Stimulated activated naive CD8-positive, alpha-beta T cell treated with anti-CD3 and anti-CD28 coated beads, Interleukin-15, Interleukin-2, amounts not matched to agents 100 ng/mL and 50 ng/mL, for 24 hours (primary cell): Measurements from ENCODE around the gene CD109.
"Not testable (repeated sequence)": the region's sequence is repeated elsewhere in the genome, so short reads cannot be mapped to it uniquely, and the experiment has no call there.

ENCODE experiments used
- H3K27ac Mint-ChIP-seq: one replicate; pipeline ENCODE4 v1.8.0; 2021; ENCODE audit warnings: mild to moderate bottlenecking, mixed read lengths
- H3K27me3 Mint-ChIP-seq: one replicate; pipeline ENCODE4 v1.8.0; 2021; ENCODE audit warnings: mixed read lengths
- H3K36me3 Mint-ChIP-seq: one replicate; pipeline ENCODE4 v1.8.0; 2021; ENCODE audit warnings: low read depth, mixed read lengths
- H3K4me1 Mint-ChIP-seq: one replicate; pipeline ENCODE4 v1.8.0; 2021; ENCODE audit warnings: low read depth, mixed read lengths
- H3K4me3 Mint-ChIP-seq: one replicate; pipeline ENCODE4 v1.8.0; 2021; ENCODE audit warnings: mild to moderate bottlenecking, mixed read lengths
- H3K9me3 Mint-ChIP-seq: one replicate; pipeline ENCODE4 v1.8.0; 2021; ENCODE audit warnings: mixed read lengths

The CD109 gene

GRCh38 chr6:73774311-73774774 is 78.3 kb downstream of the CD109 start:
- H3K9me3 Mint-ChIP-seq = no peaks in the 10 kb centered on the region
- no peaks in the 10 kb centered on the region for H3K4me1 Mint-ChIP-seq
- H3K4me3 Mint-ChIP-seq = no peak overlapping the region
- no peaks in the 10 kb centered on the region for H3K27me3 Mint-ChIP-seq
- no peaks in the 10 kb centered on the region for H3K36me3 Mint-ChIP-seq
- H3K27ac Mint-ChIP-seq = no peak overlapping the region

DNA sequence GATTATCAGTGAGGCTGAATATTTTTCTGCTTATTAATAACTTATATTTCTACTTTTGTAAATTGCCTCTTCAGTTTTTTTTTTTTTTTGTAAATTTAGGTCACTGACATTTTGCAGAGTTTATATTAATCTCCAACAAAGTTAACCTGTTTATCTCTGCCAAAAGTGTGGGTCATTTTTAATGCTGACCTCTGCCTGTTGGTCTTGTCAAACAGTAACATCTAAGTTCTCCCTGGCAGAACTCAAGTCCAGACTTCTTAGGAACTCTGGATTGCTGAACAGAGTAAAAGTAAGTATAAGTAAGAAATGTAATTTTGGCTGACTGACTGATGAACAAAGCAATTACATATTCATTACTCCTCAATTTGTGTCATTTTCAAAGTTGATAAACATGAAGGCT is 83.9 kb downstream of the CD109 start:
- peaks cover 4% of the 10 kb centered on the region for H3K36me3 Mint-ChIP-seq
- no peak overlapping the region for H3K4me3 Mint-ChIP-seq
- H3K27me3 Mint-ChIP-seq = no peaks in the 10 kb centered on the region
- H3K4me1 Mint-ChIP-seq = no peaks in the 10 kb centered on the region
- H3K9me3 Mint-ChIP-seq = no peaks in the 10 kb centered on the region
- no peak overlapping the region for H3K27ac Mint-ChIP-seq

- Mint-ChIP-seq H3K4me3 (no peak overlapping the region), H3K36me3 (peaks cover 21% of the 10 kb centered on the region), H3K27me3 (peaks cover 3% of the 10 kb centered on the region), H3K4me1 (no peaks in the 10 kb centered on the region), H3K27ac (no peak overlapping the region), H3K9me3 (no peaks in the 10 kb centered on the region)
Measured at GRCh38 chr6:73782911-73783310, 86.9 kb downstream of the CD109 start.

DNA sequence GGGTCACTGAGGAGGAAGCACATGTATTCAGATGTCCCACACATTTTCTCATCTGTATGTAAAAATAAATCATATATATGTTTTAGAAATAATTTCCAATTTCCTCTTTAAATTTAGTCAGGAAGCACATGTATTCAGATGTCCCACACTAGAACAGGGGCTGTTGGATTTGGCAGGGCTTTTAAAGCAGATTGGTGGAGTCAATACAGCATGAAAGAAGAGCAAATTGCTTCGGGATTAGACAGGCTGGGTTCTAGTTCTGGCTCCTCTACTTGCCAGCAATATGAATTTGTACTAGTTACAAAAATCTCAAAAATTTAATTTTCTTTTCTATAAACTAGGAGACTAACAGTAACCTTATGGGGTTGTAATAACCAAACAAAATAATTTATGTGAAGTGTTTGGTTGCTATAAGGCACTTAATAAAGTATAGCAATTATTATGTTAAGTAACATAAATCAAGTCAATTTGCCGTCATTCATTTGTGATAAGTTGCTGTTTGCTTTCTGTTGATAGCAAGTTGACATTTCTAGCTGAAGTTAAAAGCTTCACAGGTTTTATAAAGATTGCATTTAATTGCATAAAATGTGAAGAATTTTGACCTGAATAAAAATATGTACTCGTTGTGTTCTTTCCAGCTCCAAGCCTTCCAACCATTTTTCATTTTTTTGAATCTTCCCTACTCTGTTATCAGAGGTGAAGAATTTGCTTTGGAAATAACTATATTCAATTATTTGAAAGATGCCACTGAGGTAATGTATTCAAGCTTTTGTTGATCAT is 88.9 kb downstream of the CD109 start:
- Mint-ChIP-seq H3K36me3 (peaks cover 30% of the 10 kb centered on the region), H3K27ac (no peak overlapping the region), H3K27me3 (peaks cover 3% of the 10 kb centered on the region), H3K9me3 (no peaks in the 10 kb centered on the region), H3K4me3 (no peak overlapping the region), H3K4me1 (peaks cover 9% of the 10 kb centered on the region)

DNA sequence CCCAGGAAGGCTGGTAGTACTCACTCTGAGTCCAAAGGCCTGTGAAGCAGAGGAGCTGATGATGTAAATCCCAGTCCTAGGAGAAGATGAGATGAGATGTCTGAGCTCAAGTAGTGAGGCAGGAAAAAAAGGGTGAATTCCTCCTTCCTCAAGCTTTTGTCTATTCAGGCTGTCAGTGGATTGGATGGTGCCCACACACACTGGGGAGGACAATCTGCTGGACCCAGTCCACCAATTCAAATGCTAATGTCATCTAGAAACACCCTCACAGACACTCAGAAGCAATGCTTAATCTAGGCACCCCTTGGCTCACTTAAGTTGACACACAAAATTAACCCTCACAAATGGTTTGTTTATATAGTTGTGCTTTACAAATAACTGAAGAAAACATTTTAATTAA is 94.6 kb downstream of the CD109 start:
- H3K9me3 Mint-ChIP-seq = no peaks in the 10 kb centered on the region
- H3K36me3 Mint-ChIP-seq = peaks cover 23% of the 10 kb centered on the region
- no peak overlapping the region for H3K4me3 Mint-ChIP-seq
- H3K27ac Mint-ChIP-seq = no peak overlapping the region
- peaks cover 9% of the 10 kb centered on the region for H3K4me1 Mint-ChIP-seq
- H3K27me3 Mint-ChIP-seq = peaks cover under 1% of the 10 kb centered on the region

DNA sequence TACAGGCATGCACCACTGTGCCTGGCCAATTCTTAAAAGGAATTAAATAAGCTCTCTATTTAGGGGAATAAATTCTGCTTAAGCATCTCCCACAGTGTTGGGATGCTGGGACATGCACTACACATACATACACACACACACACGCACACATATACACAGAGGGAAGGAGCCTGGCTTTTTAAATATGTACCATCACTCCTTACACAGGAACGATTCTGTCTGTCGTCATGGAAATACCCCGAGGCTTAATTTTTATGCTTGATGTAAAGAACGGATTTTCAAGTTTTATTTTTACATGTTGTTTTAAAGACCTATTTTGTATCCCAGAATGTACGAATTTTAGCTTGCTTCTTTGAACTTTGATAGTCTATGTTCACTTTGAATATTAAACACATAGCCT is 95.3 kb downstream of the CD109 start:
- Mint-ChIP-seq H3K27me3 (no peaks in the 10 kb centered on the region), H3K4me3 (no peak overlapping the region), H3K27ac (no peak overlapping the region)

GRCh38 chr6:73792738-73793137 is 96.7 kb downstream of the CD109 start:
- peaks cover 11% of the 10 kb centered on the region for H3K36me3 Mint-ChIP-seq
- peaks cover 9% of the 10 kb centered on the region for H3K4me1 Mint-ChIP-seq
- no peak overlapping the region for H3K27ac Mint-ChIP-seq

More for the DNA sequence above, 95.3 kb downstream of the CD109 start:
- H3K9me3 Mint-ChIP-seq = no peaks in the 10 kb centered on the region
- H3K4me1 Mint-ChIP-seq = peaks cover 9% of the 10 kb centered on the region
- H3K36me3 Mint-ChIP-seq = peaks cover 21% of the 10 kb centered on the region

DNA sequence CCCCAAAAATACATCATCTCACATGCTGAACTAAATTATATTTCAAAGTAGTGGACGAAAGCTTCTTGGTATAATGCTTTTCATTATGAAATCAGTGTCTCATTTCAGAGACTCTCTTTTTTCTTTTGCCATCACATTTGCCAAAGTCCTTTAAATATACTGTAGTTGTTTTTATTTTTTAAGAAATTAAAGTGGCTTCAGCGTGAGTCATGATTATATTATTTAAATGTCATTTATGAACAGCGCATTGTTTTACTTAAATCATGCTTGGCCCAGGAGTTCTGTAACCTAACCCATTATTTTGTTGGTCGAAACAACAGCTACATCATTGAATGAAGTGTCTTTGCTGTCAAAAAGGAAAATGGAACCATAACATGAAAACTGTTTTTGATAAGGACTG is 100.9 kb downstream of the CD109 start:
- peaks cover 4% of the 10 kb centered on the region for H3K36me3 Mint-ChIP-seq
- H3K9me3 Mint-ChIP-seq = no peaks in the 10 kb centered on the region
- H3K27me3 Mint-ChIP-seq = no peaks in the 10 kb centered on the region
- H3K4me1 Mint-ChIP-seq = peaks cover 14% of the 10 kb centered on the region
- no peak overlapping the region for H3K4me3 Mint-ChIP-seq
- H3K27ac Mint-ChIP-seq = no peak overlapping the region

More at GRCh38 chr6:73792738-73793137, 96.7 kb downstream of the CD109 start:
- H3K27me3 Mint-ChIP-seq = no peaks in the 10 kb centered on the region
- H3K9me3 Mint-ChIP-seq = no peaks in the 10 kb centered on the region
- no peak overlapping the region for H3K4me3 Mint-ChIP-seq

DNA sequence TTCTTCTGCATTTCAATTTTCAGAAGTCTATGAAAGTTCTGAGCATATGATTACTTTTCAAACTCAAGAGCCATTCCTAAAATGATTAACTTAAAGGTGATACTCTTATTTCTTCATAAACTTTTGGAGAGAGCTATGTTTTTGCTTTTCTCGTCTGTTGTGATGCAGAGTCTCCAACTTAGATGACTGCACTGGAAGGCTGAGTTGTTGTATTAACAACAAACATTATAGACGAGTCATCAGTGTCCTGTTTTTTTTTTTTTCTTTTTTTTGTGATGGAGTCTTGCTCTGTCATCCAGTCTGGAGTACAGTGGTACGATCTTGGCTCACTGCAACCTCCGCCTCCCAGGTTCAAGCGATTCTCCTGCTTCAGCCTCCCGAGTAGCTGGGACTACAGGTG is 101.9 kb downstream of the CD109 start:
- Mint-ChIP-seq H3K4me3 (no peak overlapping the region), H3K27ac (peak overlapping the region; percentile 68), H3K27me3 (no peaks in the 10 kb centered on the region), H3K9me3 (no peaks in the 10 kb centered on the region), H3K4me1 (peaks cover 14% of the 10 kb centered on the region), H3K36me3 (peaks cover 4% of the 10 kb centered on the region)

DNA sequence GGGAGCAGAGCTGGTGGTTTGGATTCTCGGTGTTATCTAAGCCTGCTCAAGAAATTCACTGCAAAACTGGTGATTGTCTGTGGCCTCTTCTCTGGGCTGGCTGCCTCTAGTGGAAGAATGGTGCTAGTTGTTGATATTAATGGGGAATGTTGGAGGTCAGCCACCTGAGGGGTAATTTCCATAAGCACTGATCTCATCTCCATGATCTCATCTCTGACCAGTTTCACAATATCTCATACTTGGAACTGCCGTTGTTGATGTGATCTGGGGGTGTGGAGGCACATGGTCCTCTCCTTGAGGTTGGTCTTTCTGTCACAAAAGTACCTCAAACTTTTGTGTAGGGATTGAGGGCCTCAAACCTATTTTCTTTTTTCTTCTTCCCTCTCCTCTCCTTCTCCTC is 102.6 kb downstream of the CD109 start:
- H3K4me1 Mint-ChIP-seq = peaks cover 16% of the 10 kb centered on the region
- no peaks in the 10 kb centered on the region for H3K27me3 Mint-ChIP-seq
- no peaks in the 10 kb centered on the region for H3K9me3 Mint-ChIP-seq
- peak overlapping the region; percentile 68 for H3K27ac Mint-ChIP-seq
- peaks cover 4% of the 10 kb centered on the region for H3K36me3 Mint-ChIP-seq
- H3K4me3 Mint-ChIP-seq = no peak overlapping the region

GRCh38 chr6:73800997-73801396 is 105.0 kb downstream of the CD109 start:
- peaks cover 23% of the 10 kb centered on the region for H3K4me1 Mint-ChIP-seq
- peaks cover 4% of the 10 kb centered on the region for H3K36me3 Mint-ChIP-seq
- H3K4me3 Mint-ChIP-seq = no peak overlapping the region
- H3K27ac Mint-ChIP-seq = no peak overlapping the region
- no peaks in the 10 kb centered on the region for H3K9me3 Mint-ChIP-seq
- no peaks in the 10 kb centered on the region for H3K27me3 Mint-ChIP-seq

- peaks cover 23% of the 10 kb centered on the region for H3K4me1 Mint-ChIP-seq
- no peaks in the 10 kb centered on the region for H3K9me3 Mint-ChIP-seq
- no peak overlapping the region for H3K4me3 Mint-ChIP-seq
- no peaks in the 10 kb centered on the region for H3K27me3 Mint-ChIP-seq
- H3K27ac Mint-ChIP-seq = no peak overlapping the region
- H3K36me3 Mint-ChIP-seq = peaks cover 4% of the 10 kb centered on the region
Measured at GRCh38 chr6:73801652-73802268, 105.8 kb downstream of the CD109 start.

DNA sequence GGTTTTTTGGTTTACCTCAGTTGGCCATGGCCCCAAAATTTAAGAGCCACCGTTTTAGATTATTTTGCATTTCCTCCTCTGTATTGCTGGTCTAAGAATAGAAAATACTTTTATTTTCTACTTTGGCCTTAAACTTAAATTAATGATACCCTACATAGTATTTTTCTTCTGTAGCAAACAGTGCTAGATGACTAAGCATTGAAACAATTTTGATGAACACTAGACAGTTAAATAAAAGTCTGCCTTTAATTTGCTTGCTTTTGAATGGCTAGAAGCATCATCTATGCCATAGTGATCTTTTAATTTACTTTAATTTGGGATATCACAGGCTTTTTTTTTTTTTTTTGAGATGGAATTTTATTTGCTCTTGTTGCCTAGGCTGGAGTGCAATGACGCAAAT is 106.4 kb downstream of the CD109 start:
- Mint-ChIP-seq H3K4me1 (peaks cover 23% of the 10 kb centered on the region), H3K9me3 (no peaks in the 10 kb centered on the region), H3K27ac (no peak overlapping the region), H3K4me3 (no peak overlapping the region), H3K27me3 (no peaks in the 10 kb centered on the region), H3K36me3 (peaks cover 4% of the 10 kb centered on the region)

GRCh38 chr6:73803562-73804241 is 107.7 kb downstream of the CD109 start:
- Mint-ChIP-seq H3K4me1 (peaks cover 17% of the 10 kb centered on the region), H3K27me3 (no peaks in the 10 kb centered on the region), H3K4me3 (no peak overlapping the region), H3K36me3 (peaks cover 4% of the 10 kb centered on the region), H3K27ac (no peak overlapping the region), H3K9me3 (no peaks in the 10 kb centered on the region)

- H3K9me3 Mint-ChIP-seq, H3K4me1 Mint-ChIP-seq, H3K36me3 Mint-ChIP-seq, H3K27ac Mint-ChIP-seq, H3K4me3 Mint-ChIP-seq, H3K27me3 Mint-ChIP-seq: not testable (repeated sequence)
Measured at GRCh38 chr6:73805221-73805620, 109.2 kb downstream of the CD109 start.
